Osteoblast (primary cell): ENCODE measurements around the gene FOXL2NB. TPM values are rescaled to one million over a fixed set of nuclear protein-coding genes. Genes with fewer than 3 reads are reported as not detected.

Experiments used
- DNase-seq: peaks from one replicate; pipeline ENCODE4 v3.0.0; 2011; ENCODE audit warnings: low spot score, mixed read lengths; ENCODE audit not compliant: insufficient read length; ENCODE audit errors: missing footprints
- H2AFZ ChIP-seq: 2 replicates; pipeline ENCODE4 v1.6.0; 2011; ENCODE audit warnings: mild to moderate bottlenecking, low read length
- H3K27ac ChIP-seq: 2 replicates; pipeline ENCODE4 v1.5.1; 2011; ENCODE audit warnings: mild to moderate bottlenecking, low read depth, low read length, moderate library complexity
- H3K27me3 ChIP-seq: 2 replicates; pipeline ENCODE4 v1.6.0; 2012; ENCODE audit warnings: mild to moderate bottlenecking, control low read depth, inconsistent platforms, low read length, moderate library complexity; ENCODE audit not compliant: insufficient read depth
- H3K36me3 ChIP-seq: 2 replicates; pipeline ENCODE4 v1.5.1; 2011; ENCODE audit warnings: mild to moderate bottlenecking, low read length, control low read depth, moderate library complexity; ENCODE audit not compliant: insufficient read depth
- H3K4me1 ChIP-seq: 2 replicates; pipeline ENCODE4 v1.5.1; 2011; ENCODE audit warnings: mild to moderate bottlenecking, low read length, control low read depth, moderate library complexity; ENCODE audit not compliant: insufficient read depth
- H3K4me2 ChIP-seq: 2 replicates; pipeline ENCODE4 v1.6.0; 2011; ENCODE audit warnings: mild to moderate bottlenecking, low read length; ENCODE audit not compliant: insufficient read depth
- H3K4me3 ChIP-seq: fragments of 200-600 bp; sonication (generic); 3 replicates; pipeline ENCODE4 v1.5.1; 2012; ENCODE audit warnings: mild to moderate bottlenecking, low read length, inconsistent platforms; ENCODE audit not compliant: insufficient read depth
- H3K79me2 ChIP-seq: 2 replicates; pipeline ENCODE4 v1.6.0; 2012; ENCODE audit warnings: mild to moderate bottlenecking, low read length, control low read depth, inconsistent platforms; ENCODE audit not compliant: insufficient read depth
- H3K9me3 ChIP-seq: 2 replicates; pipeline ENCODE4 v1.5.1; 2011; ENCODE audit warnings: low read depth, low read length, control low read depth
- H4K20me1 ChIP-seq: 2 replicates; pipeline ENCODE4 v1.6.0; 2012; ENCODE audit warnings: mild to moderate bottlenecking, low read length, control low read depth; ENCODE audit not compliant: insufficient read depth
- CTCF ChIP-seq: IDR thresholded peaks from 2 replicates; pipeline ENCODE4 v1.5.1; 2011; ENCODE audit warnings: mild to moderate bottlenecking, low read depth, low read length, moderate library complexity; ENCODE audit errors: extremely low read depth
- total RNA-seq: library from RNA; depleted of rRNA; stranded (reverse); fragments of >200 nt; gene quantifications from 2 replicates; pipeline ENCODE4 v1.2.3, GENCODE V29; 2012

Gene FOXL2NB
- total RNA-seq, 1 donor, result 0.36 TPM

- no peak overlapping the region for H3K27ac ChIP-seq
- H3K27me3 ChIP-seq, result peaks cover 50% of the 10 kb centered on the region
- no peaks in the 10 kb centered on the region for H3K9me3 ChIP-seq
- H3K79me2 ChIP-seq, result no peaks in the 10 kb centered on the region
- no peak for DNase-seq
- no peaks in the 10 kb centered on the region for H4K20me1 ChIP-seq
- H3K4me1 ChIP-seq, result no peaks in the 10 kb centered on the region
- H2AFZ ChIP-seq, result peak overlapping the region; percentile 59
- H3K4me2 ChIP-seq, result peak overlapping the region; percentile 32
- no peak for TF ChIP-seq CTCF
- no peaks in the 10 kb centered on the region for H3K36me3 ChIP-seq
- H3K4me3 ChIP-seq, result no peak overlapping the region
Measured at GRCh38 chr3:138960417-138960852, 13.4 kb downstream of the FOXL2NB start.

- Histone ChIP-seq H3K9me3 (no peaks in the 10 kb centered on the region), H3K79me2 (no peaks in the 10 kb centered on the region), H3K27ac (no peak overlapping the region), H2AFZ (no peak overlapping the region), H3K4me1 (no peaks in the 10 kb centered on the region), H3K27me3 (peaks cover 39% of the 10 kb centered on the region), H3K4me2 (no peak overlapping the region), H3K4me3 (no peak overlapping the region), H4K20me1 (no peaks in the 10 kb centered on the region), H3K36me3 (no peaks in the 10 kb centered on the region)
- DNase-seq, result no peak
- no peak for TF ChIP-seq CTCF
Measured at GRCh38 chr3:138962854-138963560, 16.0 kb downstream of the FOXL2NB start.

DNA sequence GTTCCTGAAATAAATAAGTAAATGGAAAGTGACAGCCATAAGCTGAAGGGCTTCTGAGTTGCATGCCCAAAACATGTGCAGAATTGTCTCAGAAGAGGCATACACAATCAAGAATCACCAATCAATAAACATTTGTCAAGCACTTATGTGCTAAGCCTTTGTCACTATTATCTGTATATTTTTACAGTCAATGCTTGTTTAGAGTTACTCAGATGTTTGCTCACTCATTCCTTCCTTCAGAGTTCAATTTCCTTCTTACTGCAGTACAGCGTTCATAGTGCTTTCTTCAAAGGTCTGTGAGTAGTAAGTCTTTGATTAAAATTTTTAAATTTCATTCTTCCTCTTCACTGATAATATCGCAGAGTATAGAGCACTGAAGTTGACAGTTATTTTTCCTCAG is 17.2 kb downstream of the FOXL2NB start:
- Histone ChIP-seq H3K79me2 (no peaks in the 10 kb centered on the region), H3K9me3 (no peaks in the 10 kb centered on the region), H4K20me1 (no peaks in the 10 kb centered on the region), H3K4me3 (no peak overlapping the region), H2AFZ (no peak overlapping the region), H3K4me1 (no peaks in the 10 kb centered on the region), H3K27ac (no peak overlapping the region), H3K4me2 (no peak overlapping the region), H3K36me3 (no peaks in the 10 kb centered on the region), H3K27me3 (peaks cover 32% of the 10 kb centered on the region)
- TF ChIP-seq CTCF, result no peak
- DNase-seq, result no peak

DNA sequence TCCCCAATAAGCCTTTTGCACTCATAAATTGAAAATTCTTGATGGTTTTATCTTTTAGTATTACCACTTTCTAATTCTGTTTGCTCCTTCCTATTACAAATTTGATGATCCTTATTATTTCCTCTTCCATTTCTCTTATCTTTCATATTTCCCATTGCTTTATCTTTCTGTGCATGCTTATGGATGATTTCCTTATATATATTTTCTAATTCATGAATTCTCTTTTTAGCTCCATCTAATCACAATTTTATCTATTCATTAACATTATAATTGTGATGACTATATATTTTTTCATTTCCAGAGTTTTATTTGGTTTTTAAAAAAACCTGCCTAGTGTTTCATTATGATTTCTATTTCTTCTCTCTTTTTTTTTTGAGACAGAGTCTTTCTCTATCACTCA is 17.9 kb downstream of the FOXL2NB start:
- Histone ChIP-seq H2AFZ (no peak overlapping the region), H3K9me3 (no peaks in the 10 kb centered on the region), H3K27ac (no peak overlapping the region), H3K4me1 (no peaks in the 10 kb centered on the region), H3K4me3 (no peak overlapping the region), H3K79me2 (no peaks in the 10 kb centered on the region), H4K20me1 (no peaks in the 10 kb centered on the region), H3K4me2 (no peak overlapping the region), H3K27me3 (peaks cover 25% of the 10 kb centered on the region), H3K36me3 (no peaks in the 10 kb centered on the region)
- DNase-seq, result no peak
- TF ChIP-seq CTCF, result no peak
